Stimulated activated CD4-positive, alpha-beta T cell treated with anti-CD3 and anti-CD28 coated beads, Interleukin-1b, Interleukin-23, amount 100 ng/mL, for 48 hours (primary cell): Measurements from ENCODE around the gene FMN2.

ENCODE experiments used
- DNase-seq: peaks from one replicate; pipeline ENCODE4 v3.0.0-alpha.2; 2020

FMN2 gene

GRCh38 chr1:240091614-240092300 is at the start of gene FMN2:
Gene FMN2 (plus strand): TSS chr1:240091883. CDS start chr1:240092110, 227 bp downstream.
- DNase-seq, result no peak

DNA sequence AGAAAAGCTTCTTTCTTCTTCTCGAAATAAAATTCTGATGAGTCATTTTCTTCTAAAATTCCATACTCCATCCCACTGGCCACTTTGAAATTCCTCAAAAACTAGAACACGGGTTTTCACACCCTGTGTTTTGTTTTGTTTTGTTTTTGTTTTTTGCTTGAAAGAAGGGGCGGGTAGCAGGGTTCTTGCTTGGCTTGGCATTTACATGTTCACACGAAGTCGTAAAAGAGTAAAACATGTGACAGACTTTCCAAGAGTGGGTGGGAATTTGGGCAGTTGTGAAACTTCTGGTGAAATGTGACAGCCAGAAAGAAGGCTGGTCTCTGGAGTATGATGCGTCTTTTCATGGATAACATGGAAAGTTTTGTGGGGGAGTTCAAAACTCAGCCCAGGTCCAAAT is 47.1 kb upstream of the FMN2 start:
- DNase-seq, result no peak

DNA sequence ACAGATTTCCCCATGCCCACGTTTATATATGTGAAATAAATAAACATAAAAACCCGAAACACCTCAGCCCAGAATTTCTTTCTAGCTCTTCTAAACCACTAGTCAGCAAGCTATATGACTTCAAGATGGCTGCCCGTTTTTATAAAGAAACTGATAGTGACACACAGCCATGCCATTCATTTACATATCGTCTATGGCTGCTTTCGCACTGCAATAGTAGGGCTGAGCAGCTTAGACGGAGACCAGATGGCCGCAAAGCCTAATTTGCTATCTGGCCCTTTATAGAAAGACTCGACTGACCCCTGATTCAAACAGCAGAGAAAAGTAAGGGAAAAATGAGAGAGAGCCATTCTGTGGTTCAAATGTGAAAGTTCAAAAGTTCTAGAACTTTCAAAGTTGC is 45.7 kb upstream of the FMN2 start:
- no peak for DNase-seq

DNA sequence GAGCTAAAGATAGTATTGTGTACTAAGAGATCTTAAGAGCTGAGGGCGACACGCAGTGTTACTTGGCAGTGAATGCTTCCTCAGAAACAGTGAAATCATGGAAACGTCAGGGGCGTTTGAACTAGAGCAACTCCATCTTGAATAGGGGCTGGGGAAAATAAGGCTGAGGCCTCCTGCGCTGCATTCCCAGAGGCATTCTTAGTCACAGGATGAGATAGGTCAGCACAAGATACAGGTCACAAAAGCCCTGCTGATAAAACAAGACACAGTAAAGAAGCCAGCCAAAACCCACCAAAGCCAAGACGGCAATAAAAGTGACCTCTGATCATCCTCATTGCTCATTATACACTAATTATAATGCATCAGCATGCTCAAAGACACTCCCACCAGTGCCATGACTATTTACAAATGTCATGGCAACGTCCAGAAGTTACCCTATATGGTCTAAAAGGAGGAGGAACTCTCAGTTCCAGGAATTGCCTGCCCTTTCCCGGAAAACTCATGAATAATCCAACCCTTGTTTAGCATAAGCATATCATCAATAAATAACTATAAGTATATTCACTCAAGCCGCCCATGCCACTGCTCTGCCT is 37.5 kb upstream of the FMN2 start:
- DNase-seq, result no peak

GRCh38 chr1:240055936-240056335 is 35.7 kb upstream of the FMN2 start:
- no peak for DNase-seq

DNA sequence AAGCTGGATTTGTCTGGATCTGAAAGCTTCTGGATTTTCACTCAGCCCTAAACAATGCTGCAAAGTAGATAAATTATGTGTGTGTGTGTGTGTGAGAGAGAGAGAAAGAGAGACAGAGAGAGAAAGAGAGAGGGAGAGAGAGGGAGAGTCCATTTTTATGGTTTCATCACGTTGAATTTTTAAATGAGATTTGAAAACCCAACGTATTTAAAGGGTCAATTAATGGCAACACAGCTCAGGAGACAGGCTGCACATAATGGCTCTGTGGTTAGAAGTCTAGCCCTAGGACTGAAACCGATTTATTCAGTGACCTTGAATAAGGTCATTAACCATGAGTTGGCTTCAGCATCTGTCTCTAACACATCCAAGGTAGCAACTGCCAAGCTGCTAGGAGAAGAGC is 35.3 kb upstream of the FMN2 start:
- DNase-seq, result no peak

- DNase-seq, result no peak
These were observed 33.6 kb upstream of the FMN2 start for GRCh38 chr1:240058049-240058448.

DNA sequence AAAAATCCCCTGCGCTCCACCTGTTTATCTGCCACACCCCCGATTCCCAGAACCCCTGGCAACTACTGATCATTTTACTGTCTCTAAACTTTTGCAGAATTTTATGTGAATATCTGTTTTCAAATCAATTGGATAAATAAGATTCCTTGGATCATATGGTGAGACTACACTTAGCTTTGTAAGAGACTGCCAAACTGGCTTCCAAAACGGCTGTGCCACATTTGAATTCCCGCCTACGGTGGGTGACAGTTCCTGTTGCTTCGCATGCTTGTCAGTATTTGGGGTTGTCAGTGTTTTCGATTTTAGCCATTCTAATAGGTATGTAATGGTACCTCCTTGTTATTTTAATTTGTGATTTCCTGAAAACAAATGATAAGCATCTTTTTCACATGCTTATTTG is 22.7 kb upstream of the FMN2 start:
- no peak for DNase-seq

DNA sequence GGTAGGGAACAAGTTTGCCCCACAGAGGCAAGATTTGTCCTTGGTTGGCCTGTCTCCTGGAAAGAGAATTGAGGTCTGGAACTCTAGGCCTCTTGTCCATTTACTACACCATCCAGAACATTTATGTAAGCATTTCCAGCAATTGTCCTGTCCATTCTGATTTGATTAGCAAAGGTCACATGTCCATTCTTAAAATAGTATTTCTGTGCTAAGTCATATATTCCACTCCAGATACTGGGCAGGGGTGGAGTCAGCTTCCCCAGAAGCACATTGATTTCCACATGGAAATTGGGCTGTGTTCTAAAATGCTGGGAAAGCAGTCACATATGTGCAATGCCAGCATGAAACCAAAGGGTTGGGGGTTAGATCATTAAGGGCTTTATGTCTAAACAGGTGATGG is 21.5 kb upstream of the FMN2 start:
- DNase-seq, result no peak

DNA sequence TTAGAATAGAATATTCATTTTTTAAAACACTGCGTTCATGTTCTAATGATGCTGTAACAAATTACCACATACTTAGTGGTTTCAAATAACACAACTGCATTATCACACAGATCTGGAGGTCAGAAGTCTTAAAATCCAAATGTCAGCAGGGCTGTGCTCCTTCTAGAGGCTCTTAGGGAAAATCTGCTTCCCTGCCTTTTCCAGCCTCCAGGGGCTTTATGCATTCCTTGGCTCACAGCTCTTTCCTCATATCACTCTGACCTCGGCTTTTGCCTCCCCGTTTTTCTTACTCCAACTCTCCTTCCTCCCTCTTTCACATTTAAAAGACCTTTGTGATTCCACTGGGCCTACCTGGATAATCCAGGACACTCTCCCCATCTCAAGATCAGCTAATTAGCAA is 18.6 kb upstream of the FMN2 start:
- DNase-seq, result no peak

DNA sequence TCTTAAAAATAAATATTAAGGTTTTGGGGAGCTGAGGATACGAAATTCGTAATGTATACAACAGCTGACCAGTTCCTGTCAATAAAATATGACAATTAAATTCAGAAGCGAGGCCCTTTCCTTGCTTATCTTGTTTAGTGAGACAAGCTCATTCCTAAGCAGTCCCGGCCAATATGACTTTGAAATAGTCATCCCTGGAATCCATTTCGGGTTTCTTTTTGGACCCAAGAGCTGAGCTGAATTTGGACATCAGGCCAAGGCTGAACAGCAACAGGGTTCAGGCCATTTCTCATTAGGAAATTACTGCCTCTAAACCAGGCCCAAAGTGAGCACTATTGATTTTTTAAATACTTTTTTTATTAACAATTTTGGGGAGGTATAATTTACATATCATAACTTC is 17.3 kb upstream of the FMN2 start:
- DNase-seq, result no peak

DNA sequence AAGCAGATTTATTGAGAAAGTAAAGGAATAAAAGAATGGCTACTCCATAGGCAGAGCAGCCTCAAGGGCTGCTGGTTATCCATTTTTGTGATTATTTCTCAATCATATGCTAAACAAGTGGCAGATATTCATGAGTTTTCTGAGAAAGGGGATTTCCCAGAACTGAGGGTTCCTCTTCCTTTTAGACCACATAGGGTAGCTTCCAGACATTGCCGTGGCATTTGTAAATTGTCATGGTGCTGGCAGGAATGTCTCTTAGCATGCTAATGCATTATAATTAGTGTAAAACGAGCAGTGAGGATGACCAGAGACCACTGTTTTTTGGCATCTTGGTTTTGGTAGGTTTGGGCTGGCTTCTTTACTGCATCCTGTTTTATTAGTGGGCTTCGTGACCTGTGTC is 16.8 kb upstream of the FMN2 start:
- no peak for DNase-seq

- no peak for DNase-seq
These were observed 7.3 kb upstream of the FMN2 start for GRCh38 chr1:240084337-240084736.

GRCh38 chr1:240084749-240085148 is 6.9 kb upstream of the FMN2 start:
- no peak for DNase-seq

- no peak for DNase-seq
These were observed 5.0 kb upstream of the FMN2 start for GRCh38 chr1:240086726-240087125.

GRCh38 chr1:240090014-240090413 is 1.7 kb upstream of the FMN2 start:
- no peak for DNase-seq

DNA sequence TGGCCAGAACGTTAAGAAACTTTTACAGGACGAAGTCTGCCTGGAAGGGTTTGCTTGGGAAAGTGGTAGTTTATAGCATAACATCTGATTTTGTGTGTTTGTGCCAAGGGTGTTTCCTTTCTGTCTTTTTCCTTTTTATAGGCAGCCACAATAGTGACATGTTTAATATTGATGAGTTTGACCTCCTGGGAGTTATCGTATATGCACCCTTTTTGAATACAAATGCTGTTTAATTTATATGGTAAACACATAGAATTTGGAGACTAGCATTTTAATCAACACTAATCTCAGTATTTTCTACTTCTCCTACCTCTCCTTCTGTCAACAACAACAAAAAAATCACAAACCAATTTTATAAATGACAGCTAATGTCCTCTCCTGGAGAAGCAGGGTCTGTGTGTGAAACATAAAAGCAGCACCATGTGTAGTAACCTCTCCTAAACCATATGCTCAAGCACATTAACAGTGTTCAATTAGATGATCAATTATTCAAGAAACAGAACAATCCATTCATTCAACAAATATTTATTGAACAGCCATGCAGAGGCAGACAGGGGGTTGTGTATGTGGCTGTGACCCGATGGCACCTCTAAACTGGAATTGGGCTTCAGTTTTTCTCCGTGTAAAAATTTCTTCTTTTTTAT is 604 bp upstream of the FMN2 start:
- DNase-seq, result no peak

DNA sequence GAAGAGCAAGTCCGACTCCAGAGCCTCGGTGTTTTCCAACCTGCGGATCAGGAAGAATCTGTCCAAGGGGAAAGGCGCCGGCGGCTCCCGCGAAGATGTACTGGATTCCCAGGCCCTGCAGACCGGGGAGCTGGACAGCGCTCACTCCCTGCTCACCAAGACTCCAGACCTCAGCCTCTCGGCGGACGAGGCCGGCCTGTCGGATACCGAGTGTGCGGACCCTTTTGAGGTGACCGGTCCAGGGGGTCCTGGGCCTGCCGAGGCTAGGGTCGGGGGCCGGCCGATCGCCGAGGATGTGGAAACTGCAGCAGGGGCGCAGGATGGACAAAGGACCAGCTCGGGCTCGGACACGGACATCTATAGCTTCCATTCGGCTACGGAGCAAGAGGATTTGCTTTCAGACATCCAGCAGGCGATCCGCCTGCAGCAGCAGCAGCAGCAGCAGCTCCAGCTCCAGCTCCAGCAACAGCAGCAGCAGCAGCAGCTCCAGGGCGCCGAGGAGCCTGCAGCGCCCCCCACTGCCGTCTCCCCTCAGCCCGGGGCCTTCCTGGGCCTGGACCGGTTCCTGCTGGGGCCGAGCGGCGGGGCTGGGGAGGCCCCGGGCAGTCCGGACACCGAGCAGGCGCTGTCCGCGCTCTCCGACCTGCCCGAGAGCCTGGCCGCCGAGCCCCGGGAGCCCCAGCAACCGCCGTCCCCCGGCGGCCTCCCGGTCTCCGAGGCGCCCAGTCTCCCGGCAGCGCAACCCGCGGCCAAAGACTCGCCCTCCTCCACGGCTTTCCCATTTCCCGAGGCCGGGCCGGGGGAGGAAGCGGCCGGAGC is 827 bp downstream of the FMN2 start:
- DNase-seq, result no peak

GRCh38 chr1:240093120-240093961 is 1.7 kb downstream of the FMN2 start:
- DNase-seq, result no peak

- no peak for DNase-seq
These were observed 2.5 kb downstream of the FMN2 start for GRCh38 chr1:240094041-240094722.

- no peak for DNase-seq
These were observed 5.3 kb downstream of the FMN2 start for GRCh38 chr1:240096974-240097373.

- no peak for DNase-seq
These were observed 6.9 kb downstream of the FMN2 start for GRCh38 chr1:240098534-240098933.
